ENCODE data around the gene SPTBN1.
"Not testable (repeated sequence)": the region's sequence is repeated elsewhere in the genome, so short reads cannot be mapped to it uniquely, and the experiment has no call there.

SPTBN1 gene

DNA sequence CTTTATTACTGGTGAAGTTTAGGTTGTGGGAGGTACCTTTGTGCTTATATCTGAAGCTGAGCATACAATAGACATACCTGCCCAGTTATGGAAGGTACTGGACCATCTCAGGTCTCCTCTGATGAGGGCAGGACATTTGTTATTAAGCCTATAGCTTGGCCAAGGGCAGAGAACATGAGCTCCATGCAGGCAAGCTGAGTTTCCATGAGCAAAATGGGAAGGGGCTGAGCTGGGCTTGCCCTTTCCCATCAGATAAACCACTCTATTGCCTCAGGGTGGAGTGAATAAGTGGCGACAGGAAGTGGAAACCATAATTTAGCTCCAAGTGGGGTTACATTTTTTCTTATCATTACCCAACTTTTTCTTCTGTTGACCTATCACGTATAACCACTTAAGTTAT is 227.5 kb downstream of the SPTBN1 start:
- DNase-seq = no peak

DNA sequence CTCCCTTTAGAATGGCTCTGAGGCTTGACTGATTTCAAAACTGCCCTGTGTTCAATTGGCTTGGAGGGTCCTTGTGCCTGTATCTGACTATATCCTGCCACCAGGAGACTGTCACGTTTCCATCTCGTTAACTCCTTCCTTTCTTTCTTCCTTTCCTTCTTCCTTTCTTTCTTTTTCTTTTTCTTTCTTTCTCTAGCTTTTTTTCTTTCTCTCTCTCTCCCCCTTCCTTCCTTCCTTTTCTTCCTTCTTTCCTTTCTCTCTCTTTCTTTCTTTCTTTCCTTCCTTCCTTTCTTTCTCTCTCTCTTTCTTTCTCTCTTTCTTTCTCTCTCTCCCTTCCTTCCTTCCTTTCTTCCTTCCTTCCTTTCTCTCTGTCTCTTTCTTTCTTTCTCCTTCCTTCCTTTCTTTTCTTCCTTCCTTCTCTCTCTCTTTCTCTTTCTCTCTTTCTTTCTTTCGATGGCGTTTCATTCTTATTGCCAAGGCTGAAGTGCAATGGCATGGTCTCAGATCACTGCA is 229.2 kb downstream of the SPTBN1 start:
- no peak for DNase-seq

DNA sequence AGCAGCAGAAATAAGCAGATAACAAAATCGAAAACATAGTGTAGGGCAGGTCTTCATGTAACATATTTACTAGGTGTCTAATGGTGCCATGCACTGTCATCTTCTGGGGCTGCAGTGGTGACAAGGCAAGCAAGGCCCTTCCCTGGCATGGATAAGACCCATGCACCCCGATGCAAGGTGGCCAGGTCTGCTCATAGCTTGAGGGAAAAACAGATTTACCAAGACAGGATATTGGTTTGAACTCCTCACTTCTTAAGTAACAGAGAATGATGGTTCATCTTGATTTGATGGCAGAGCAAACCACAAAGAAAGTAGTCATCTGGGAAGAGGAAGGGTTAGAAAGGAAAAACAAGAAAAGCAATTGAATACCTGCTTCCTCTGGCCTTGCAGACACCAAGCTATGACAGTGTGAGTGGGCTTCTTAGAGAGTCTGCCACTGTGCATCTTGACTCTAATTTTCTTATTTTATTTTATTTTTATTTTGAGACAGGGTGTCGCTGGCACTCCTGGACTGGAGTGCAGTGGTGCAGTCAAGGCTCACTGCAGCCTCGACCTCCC is 231.5 kb downstream of the SPTBN1 start:
- no peak for DNase-seq

DNA sequence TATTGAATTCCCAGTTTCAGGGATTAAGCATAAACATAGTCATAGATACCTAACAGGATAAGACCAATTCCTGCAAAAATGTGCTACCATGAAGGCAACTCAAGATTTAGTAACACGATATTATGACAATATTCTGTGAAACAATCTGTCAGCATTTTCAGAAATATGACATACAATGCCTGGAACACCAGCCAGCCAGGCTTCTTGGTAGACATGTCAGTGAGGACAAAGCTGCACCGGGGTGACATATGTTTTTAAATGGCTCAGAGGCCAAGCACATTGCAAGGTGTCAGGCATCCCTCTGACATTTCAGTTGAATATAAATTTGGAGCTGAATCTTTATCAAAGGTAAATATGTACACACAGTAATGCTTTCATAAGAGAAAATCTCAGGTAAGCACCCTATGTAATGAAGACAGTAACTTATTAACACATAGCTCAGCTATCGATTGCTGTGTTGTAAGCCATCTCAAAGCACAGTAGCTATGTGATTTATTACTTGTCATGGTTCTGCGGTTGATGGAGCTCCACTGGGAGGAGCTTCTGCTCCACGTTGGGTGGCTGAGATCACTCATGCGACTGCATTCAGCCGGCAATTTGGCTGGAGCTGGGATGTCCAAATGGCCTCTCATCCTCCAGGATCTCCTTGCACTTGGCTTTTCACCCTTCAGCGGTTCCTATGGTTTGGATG is 235.5 kb downstream of the SPTBN1 start:
- DNase-seq = no peak

DNA sequence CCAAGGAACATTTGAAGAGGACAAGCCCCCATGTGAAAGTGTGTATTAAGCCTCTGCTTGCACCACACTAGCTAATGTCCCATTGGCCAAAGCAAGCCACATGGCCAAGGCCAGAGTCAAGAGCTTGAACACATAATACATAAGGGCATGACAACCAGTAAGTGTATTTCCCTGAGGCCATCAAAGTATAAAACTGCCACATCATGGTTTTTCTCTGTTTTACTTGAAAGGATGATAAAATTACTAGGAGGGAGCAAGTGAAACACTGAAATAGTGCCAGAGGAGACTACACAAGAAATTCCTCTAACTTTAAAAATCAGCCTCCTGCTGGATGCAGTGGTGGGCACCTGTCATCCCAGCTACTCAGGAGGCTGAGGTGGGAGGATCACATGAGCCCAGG is 236.4 kb downstream of the SPTBN1 start:
- DNase-seq = no peak

DNA sequence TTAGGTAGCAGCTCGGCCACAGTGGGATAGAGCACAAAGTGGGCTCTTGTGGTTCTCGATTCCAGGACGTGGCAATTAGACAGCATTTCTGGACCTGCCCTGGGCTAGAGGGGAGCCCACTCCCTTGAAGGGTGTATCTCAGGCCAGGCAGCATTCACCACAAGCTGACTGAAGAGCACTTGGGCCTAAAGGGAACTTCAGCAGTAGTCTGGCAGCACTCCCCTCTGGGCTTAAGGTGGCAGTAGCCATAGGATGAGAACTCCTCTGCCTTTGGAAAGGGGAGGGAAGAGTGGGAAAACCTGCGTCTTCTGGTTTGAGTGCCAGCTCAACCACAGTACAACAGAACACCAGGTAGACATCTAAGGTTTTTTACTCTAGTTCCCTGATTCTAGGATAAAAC is 239.3 kb downstream of the SPTBN1 start:
- DNase-seq = no peak

DNA sequence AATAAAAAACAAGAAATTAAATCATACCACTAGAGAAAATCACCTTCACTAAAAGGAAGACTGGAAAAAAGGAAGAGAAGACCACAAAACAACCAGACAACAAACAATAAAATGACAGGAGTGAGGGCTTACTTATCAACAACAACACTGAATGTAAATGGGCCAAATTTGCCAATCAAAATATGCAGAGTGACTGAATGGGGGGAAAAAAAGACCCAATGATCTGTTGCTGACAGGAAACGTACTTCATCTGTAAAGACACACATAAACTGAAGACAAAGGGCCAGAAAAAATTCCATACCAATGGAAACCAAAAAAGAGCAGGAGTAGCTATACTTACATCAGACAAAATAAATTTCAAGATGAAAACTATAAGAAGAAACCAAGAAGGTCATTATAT is 241.8 kb downstream of the SPTBN1 start:
- DNase-seq = no peak

DNA sequence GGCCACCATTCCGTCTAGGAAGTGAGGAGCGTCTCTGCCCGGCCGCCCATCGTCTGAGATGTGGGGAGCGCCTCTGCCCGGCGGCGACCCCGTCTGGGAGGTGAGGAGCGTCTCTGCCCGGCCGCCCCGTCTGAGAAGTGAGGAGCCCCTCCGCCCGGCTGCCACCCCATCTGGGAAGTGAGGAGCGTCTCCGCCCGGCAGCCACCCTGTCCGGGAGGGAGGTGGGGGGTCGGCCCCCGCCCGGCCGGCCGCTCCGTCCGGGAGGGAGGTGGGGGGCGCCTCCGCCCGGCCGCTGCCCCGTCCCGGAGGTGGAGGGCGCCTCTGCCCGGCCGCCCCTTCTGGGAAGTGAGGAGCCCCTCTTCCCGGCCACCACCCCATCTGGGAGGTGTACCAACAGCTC is 242.8 kb downstream of the SPTBN1 start:
- not testable (repeated sequence) for DNase-seq

DNA sequence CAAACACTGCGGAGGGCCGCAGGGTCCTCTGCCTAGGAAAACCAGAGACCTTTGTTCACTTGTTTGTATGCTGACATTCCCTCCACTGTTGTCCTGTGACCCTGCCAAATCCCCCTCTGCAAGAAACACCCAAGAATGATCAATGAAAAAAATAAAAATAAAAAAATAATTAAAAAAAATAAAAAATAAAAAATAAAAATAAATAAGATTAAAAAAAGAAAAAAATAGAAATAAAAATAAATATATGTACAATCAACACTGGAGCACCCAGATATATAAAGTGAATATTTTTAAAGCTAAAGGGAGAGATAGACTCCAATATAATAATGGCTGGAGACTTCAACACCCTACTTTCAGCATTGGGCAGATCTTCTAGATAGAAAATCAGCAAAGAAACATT is 243.5 kb downstream of the SPTBN1 start:
- DNase-seq = no peak

DNA sequence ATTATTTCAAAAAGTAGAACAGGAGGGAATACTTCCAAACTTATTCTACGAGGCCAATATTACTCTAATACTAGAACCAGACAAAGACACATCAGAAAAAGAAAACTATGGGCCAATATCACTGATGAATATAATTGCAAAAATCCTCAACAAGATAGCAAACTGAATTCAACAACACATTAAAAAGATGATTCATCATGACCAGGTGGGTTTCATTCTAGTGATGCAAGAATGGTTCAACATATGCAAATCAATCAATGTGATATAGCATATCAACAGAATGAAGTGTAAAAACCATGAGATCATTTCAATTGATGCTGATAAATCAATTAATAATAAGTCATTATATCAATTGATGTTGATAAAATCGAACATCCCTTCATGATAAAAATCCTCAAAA is 244.9 kb downstream of the SPTBN1 start:
- DNase-seq = no peak

DNA sequence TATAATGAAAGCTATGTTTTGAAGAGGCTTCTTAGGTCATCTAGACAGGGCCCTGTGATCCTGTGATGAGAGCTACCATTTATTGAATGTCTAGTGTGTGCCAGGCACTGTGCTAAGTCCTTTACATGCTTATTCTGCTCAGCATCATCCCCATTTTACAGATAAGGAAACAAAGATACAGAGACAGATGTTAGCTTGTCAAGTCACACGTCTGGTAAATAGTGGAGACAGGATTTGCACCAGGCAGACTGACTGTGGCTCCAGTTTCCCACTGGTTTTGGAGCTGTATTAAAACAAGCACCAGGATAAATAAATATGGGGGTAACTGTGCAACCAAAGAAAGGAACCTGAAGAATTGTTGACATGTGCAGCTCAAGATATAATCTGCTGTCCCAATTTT is 248.1 kb downstream of the SPTBN1 start:
- no peak for DNase-seq

DNA sequence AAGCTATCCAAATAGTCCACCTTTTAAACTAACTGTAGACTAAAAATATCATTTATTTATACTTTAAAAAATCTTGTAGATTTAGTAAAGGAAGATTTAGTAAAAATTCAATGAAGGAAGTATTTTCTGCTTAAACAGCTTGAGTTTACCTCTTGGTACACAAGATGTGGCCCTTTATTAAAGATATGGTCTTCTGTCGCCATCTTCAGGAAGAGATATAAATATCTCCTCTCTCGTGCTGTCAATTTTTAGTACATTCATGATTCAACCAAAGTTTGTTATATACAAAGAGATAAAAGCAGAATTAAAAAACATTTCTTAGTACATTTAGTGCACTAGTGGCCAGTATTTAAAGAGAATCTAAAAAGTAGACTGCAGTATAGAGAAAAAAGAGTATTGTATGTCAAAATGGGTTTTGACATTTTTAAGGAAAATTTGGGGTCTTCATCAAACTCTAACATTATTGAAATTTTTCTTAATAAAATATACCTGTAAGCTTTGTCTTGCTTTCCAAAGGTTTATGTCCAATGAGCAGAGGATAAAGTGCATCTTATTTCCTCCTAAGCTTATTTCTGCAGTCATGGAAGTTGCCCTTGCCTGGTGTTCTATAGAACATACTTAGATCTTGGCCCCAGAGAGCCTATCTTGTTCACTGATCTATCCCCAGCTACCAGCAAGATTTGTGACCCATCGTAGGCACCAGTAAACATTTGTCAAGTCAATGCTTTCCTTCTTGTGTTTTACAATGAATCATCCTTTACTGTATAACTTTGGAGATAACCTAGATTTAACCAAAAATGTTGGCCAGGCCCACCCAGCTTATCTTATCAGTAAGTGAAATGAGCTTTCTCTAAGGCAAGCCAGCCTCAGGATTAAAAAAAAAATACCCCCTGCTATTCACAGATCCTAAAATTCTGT is 248.8 kb downstream of the SPTBN1 start:
- DNase-seq = no peak

DNA sequence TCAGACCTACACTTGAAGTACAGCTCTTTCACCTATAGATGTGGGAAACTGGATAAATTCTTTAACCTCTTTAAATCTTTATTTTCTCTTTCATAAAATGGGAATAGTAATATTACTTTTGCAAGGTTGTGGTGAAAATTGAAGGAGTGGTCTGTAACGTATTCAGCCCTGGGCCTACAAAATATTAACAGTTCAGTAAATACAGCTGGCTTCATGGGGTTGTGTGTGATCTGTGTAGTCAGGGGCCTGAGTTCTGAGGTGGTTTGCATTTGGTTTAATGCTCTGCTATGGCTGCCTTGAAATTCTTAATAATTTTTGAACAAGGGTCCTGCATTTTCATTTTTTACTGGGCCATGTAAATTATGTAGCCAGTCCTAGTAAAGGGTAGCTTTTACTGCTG is 250.5 kb downstream of the SPTBN1 start:
- DNase-seq = no peak

DNA sequence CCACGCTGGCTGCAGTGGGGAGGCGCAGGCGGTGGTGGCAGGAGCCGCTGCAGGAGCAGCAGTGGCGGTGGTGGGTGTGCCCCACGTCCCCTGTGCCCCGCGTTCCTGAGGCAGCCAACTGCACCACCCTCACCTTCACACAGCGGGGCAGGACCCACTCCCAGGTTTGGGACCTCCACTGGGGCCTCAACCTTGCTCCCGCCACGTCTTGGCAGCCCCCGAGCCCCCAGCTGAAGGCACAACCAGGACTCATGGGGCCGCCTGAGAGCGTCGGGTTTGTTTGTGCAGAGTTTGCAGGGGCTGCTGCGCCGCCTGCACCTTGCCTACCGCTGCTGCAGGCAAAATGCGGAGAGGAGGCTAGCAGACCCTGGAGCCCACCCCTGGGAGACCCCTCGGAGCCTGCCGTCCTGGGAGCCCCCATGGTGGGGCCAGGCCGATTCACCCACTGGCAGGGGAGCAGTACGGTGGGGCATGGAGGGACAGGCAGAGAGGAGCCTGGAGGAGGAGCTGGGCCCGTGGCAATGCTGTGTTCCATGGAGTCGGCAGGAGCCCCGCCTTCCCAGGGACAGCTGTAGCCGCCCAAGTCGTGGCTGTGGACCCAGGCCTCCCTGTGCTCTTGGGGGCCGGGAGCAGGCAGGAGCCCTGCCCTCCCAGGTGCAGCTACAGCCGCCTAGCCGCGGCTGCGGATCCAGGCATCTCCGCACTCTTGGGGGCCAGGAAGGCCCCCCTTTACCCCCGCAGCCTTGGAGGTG is 252.6 kb downstream of the SPTBN1 start:
- DNase-seq = no peak

DNA sequence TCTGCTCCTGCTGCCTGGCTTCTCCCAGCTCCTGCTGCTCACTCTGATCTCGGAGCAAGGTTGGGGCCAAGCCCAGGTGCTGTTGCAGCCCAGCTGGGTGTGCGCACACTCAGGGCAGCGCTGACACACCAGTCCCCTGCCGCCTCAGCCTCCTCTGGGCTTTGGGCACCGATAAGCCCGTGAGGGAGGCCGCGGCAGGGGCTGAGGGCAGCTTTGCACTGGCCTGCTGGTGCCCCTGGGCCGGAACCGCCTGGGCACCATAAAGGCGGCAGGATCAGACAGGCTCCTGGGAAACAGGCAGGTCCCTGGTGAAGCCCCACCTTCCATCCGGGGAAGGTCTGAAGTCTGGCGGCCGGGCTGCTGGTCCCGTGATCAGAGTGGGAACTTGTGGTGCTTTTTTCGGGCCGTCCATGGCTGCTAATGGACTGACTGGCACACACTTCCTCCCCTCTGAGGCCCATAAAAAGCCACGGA is 253.2 kb downstream of the SPTBN1 start:
- DNase-seq = no peak

DNA sequence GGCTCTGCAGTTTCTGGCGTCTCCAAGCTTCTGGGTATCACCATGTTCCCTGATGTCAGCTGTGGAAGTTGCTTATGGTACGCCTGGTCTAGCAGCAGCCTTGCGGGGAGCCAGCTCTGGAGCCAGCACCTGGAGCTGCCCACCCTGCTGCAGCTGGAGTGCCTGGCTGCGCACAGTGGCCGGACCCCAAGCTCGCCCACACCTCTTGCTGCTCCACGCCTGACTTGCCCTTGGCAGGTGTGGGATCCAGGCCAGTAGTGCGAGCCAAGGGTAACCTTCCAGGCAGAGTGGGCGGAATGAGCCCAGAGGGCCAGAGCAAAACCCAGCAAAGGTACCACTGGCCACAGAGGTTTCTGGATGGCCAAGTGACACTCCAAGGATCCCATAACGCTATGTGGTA is 254.1 kb downstream of the SPTBN1 start:
- DNase-seq = no peak

DNA sequence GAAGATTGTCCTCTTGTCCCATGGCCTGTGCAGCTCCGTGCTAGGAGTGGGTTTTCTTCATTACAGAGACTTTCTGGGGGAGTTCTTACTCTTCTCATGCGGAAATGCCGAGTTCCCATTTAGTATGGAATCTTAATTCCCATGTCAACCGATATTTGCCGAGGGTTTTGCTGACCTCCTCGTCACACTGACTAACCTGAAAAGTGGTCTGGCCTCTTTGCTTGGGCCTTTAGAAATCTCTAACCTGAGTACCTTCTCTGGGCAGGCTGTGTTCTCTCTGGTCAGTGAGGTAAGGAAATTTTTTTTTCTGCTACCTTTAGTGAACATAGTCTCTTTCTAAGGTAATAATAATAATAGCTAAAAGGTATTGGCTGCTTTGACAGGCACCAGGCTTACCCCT is 256.4 kb downstream of the SPTBN1 start:
- DNase-seq = no peak

DNA sequence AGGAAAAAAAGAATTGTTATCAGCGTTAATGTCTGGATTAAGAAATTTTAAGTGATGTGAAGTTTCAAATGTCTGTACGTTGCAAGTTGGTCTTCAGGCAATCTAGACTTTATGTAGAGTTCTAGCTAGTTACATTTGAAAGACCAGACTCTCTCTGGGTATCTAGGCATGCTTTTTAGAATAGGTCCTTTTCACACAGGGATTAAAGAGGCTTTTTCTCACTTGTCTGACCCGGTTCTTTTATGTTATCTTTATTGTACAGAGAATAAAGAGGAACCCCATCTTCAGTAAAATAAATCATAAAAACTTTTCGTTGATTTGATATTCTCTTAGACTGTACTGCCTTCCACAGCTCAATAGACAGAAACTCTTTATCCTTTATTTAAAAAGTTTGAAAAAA is 258.9 kb downstream of the SPTBN1 start:
- DNase-seq = no peak

DNA sequence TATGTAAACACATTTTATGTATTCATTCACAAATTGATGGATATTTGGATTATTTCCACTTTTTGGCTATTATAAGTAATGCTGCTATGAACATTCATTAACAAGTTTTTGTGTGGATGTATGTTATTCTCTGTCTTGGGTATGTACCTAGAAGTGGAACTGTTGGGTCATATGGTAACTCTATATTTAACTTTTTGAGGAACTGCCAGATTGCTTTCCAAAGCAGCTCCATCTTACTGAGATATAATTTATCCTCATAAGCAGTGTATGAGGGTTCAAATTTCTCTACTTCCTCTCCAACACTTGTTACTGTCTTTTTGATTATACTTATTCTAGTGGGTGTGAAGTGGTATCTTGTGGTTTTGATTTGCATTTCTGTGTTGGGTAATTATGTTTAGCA is 260.2 kb downstream of the SPTBN1 start:
- DNase-seq = no peak

DNA sequence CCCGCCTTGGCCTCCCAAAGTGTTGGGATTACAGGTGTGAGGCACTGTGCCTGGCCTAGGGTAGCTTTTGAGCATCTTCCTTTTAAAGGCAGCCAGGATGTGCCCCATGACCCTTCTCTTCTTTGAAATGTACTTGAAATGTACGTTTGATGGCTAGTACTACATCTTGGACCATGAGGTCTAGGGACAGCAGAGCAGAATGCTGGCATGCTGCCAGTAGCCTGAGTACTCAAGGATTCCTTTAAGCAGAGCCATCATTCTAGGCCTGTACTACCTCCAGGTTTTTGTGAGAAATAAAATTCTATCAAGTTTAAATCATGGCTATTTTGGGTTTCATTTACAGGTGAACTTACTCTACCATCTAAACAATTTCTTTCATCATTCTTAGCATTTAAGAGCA is 264.4 kb downstream of the SPTBN1 start:
- no peak for DNase-seq
